Measurements from ENCODE around the gene PTGER1. TPM values are rescaled to one million over a fixed set of nuclear protein-coding genes. Genes with fewer than 3 reads are reported as not detected.

Gene PTGER1
- total and polyA plus RNA-seq, 9 of the 15 experiments (the other 6 are each of a cell fraction or from before 2014, with no cell fraction given), result 0.06 to 0.36 (median 0.31) TPM; not detected in 5

- TF ChIP-seq C11orf30 (IDR thresholded peaks at IDR 0.05; ENCODE audit: low read depth) (no peak; the same call in 1 of the 2 replicates), HLTF (IDR thresholded peaks at IDR 0.05) (no peak), MAFG (tag; conservative IDR thresholded peaks at IDR 0.05) (no peak), GABPA (tag; conservative IDR thresholded peaks at IDR 0.05; ENCODE audit: low read depth) (no peak), PTRF (tag; IDR thresholded peaks at IDR 0.05) (no peak), ZNF778 (CRISPR knock-in tag; IDR thresholded peaks at IDR 0.05) (no peak), TARDBP (IDR thresholded peaks at IDR 0.05) (no peak), ZFP30 (CRISPR knock-in tag; IDR thresholded peaks at IDR 0.05; ENCODE audit: borderline replicate concordance) (no peak), TEAD1 (CRISPR knock-in tag; IDR thresholded peaks at IDR 0.05) (0 out of 4 replicates have a peak, but pooled peaks of 1 of the 2 experiments have one; percentile 14), JUNB (CRISPR knock-in tag; conservative IDR thresholded peaks at IDR 0.05) (no peak), THAP12 (CRISPR knock-in tag; IDR thresholded peaks at IDR 0.05) (no peak), STAT6 (CRISPR knock-in tag; IDR thresholded peaks at IDR 0.05) (no peak), RBM15 (IDR thresholded peaks at IDR 0.05; ENCODE audit: insufficient read depth, low read length) (no peak), PHF20 (IDR thresholded peaks at IDR 0.05; ENCODE audit: partially characterized antibody) (no peak), PHB (CRISPR knock-in tag; IDR thresholded peaks at IDR 0.05) (no peak), TCF7 (IDR thresholded peaks at IDR 0.05; ENCODE audit: borderline replicate concordance) (no peak), CEBPG (CRISPR knock-in tag; IDR thresholded peaks at IDR 0.05) (no peak), CEBPG (tag; conservative IDR thresholded peaks at IDR 0.05 in 1 of 2, IDR thresholded peaks at IDR 0.05 in 1 of 2) (no peak), MYC (IDR thresholded peaks at IDR 0.05; ENCODE audit: low read depth, low read length) (0 out of 2 replicates have a peak, but pooled peaks have one; percentile 42), MYC (CRISPR knock-in tag; IDR thresholded peaks at IDR 0.05; ENCODE audit: borderline replicate concordance, low read depth) (no peak), KAT7 (CRISPR knock-in tag; IDR thresholded peaks at IDR 0.05; ENCODE audit: borderline replicate concordance) (no peak)
- TF ChIP-seq, protein P1, sequence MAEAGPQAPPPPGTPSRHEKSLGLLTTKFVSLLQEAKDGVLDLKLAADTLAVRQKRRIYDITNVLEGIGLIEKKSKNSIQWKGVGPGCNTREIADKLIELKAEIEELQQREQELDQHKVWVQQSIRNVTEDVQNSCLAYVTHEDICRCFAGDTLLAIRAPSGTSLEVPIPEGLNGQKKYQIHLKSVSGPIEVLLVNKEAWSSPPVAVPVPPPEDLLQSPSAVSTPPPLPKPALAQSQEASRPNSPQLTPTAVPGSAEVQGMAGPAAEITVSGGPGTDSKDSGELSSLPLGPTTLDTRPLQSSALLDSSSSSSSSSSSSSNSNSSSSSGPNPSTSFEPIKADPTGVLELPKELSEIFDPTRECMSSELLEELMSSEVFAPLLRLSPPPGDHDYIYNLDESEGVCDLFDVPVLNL (CRISPR knock-in tag; IDR thresholded peaks at IDR 0.05; ENCODE audit: low read depth), result no peak
Measured at GRCh38 chr19:14425696-14426138, 49.4 kb downstream of the PTGER1 start (continued).
